HepG2 (cell line): ENCODE data around the gene INHBC. TPM values are rescaled to one million over a fixed set of nuclear protein-coding genes. Genes with fewer than 3 reads are reported as not detected.

ENCODE experiments used
- JUND ChIP-seq: sonication (generic); formaldehyde crosslinking; IDR thresholded peaks from 2 replicates; pipeline ENCODE4 v1.8.0; 2022; ENCODE audit warnings: mild to moderate bottlenecking, missing genetic modification reagents
- MIER2 ChIP-seq: IDR thresholded peaks from 2 replicates; pipeline ENCODE4 v1.6.1; 2016; ENCODE audit warnings: missing biosample characterization, missing genetic modification reagents
- MXD4 ChIP-seq: IDR thresholded peaks from 2 replicates; pipeline ENCODE4 v1.6.1; 2016; ENCODE audit warnings: mild to moderate bottlenecking, missing biosample characterization, missing genetic modification reagents
- NFRKB ChIP-seq: fragments of 450-650 bp; IDR thresholded peaks from 2 replicates; pipeline ENCODE4 v1.6.1; 2017
- NR2F1 ChIP-seq, 2 experiments: fragments of 450-650 bp in 1 of 2; formaldehyde crosslinking in 1 of 2; IDR thresholded peaks; 2 replicates each; pipeline versions ENCODE4 v1.5.0 to v1.6.1; 2016 to 2020; ENCODE audit warnings: mild to moderate bottlenecking in 1 of 2, missing compliant biosample characterization in 1 of 2, missing genetic modification reagents in 1 of 2, moderate library complexity in 1 of 2
- REL ChIP-seq: sonication (generic); formaldehyde crosslinking; conservative IDR thresholded peaks from 2 replicates; pipeline ENCODE4 v1.8.0; 2022; ENCODE audit warnings: mild to moderate bottlenecking, missing genetic modification reagents, moderate library complexity
- SMARCE1 ChIP-seq: fragments of 450-650 bp; IDR thresholded peaks from 2 replicates; pipeline ENCODE4 v1.6.1; 2017; ENCODE audit warnings: borderline replicate concordance
- SMYD3 ChIP-seq: sonication (generic); formaldehyde crosslinking; IDR thresholded peaks from 2 replicates; pipeline ENCODE4 v1.8.1; 2023; ENCODE audit warnings: mild to moderate bottlenecking, missing genetic modification reagents
- SYNCRIP ChIP-seq: fragments of 200-400 bp; formaldehyde crosslinking; IDR thresholded peaks from 2 replicates; pipeline ENCODE4 v1.6.1; 2018; ENCODE audit warnings: mild to moderate bottlenecking, low read depth, low read length; ENCODE audit not compliant: insufficient read depth
- TIGD3 ChIP-seq: sonication (generic); formaldehyde crosslinking; IDR thresholded peaks from 2 replicates; pipeline ENCODE4 v1.5.1; 2020; ENCODE audit warnings: mild to moderate bottlenecking, missing genetic modification reagents, borderline replicate concordance
- WIZ ChIP-seq: sonication (generic); formaldehyde crosslinking; IDR thresholded peaks from 2 replicates; pipeline ENCODE4 v1.5.1; 2020; ENCODE audit warnings: mild to moderate bottlenecking, missing genetic modification reagents
- XRCC5 ChIP-seq: fragments of 200-400 bp; formaldehyde crosslinking; optimal IDR thresholded peaks from 2 replicates; pipeline ENCODE3; 2017; ENCODE audit warnings: mild to moderate bottlenecking, low read length
- ZMAT3 ChIP-seq: sonication (generic); formaldehyde crosslinking; conservative IDR thresholded peaks from 2 replicates; pipeline ENCODE4 v1.7.0; 2021; ENCODE audit warnings: missing genetic modification reagents
- ZNF142 ChIP-seq: sonication (generic); formaldehyde crosslinking; IDR thresholded peaks from 2 replicates; pipeline ENCODE4 v1.4.0; 2020; ENCODE audit warnings: missing genetic modification reagents
- ZNF274 ChIP-seq: sonication (generic); formaldehyde crosslinking; IDR thresholded peaks from 2 replicates; pipeline ENCODE4 v1.5.1; 2020; ENCODE audit warnings: mild to moderate bottlenecking, missing genetic modification reagents
- ZNF44 ChIP-seq: sonication (generic); formaldehyde crosslinking; IDR thresholded peaks from 2 replicates; pipeline ENCODE4 v1.5.1; 2020; ENCODE audit warnings: mild to moderate bottlenecking, missing genetic modification reagents
- ZNF550 ChIP-seq: sonication (generic); formaldehyde crosslinking; IDR thresholded peaks from 2 replicates; pipeline ENCODE4 v1.4.0; 2020; ENCODE audit warnings: mild to moderate bottlenecking, missing genetic modification reagents, borderline replicate concordance
- ZNF644 ChIP-seq: IDR thresholded peaks from 2 replicates; pipeline ENCODE4 v1.6.1; 2016; ENCODE audit warnings: low read depth
- polyA plus RNA-seq, 8 experiments: library from polyadenylated mRNA; depleted of rRNA in 3 of 8; stranded (reverse) in 7 of 8; unstranded in 1 of 8; fragments of >200 nt; fragmentation: Illumina TruSeq in 4 of 8; extraction: Trizol in 4 of 8; gene quantifications; 2 replicates each; pipeline versions ENCODE4 v1.2.1 to v1.2.3, GENCODE V29; 2011 to 2016; ENCODE audit warnings: low read depth in 4 of 8, missing spikeins in 1 of 8, mixed read lengths in 1 of 8; ENCODE audit not compliant: insufficient read depth in 1 of 8
- total RNA-seq, 5 experiments: library from RNA; depleted of rRNA; stranded (reverse); fragments of >200 nt; fragmentation: Illumina TruSeq; extraction: Trizol; gene quantifications; 2 replicates each; pipeline ENCODE4 v1.2.3, GENCODE V29; 2016; ENCODE audit warnings: low read depth in 1 of 5
- TF ChIP-seq, protein P1 (sequence below): sonication (generic); formaldehyde crosslinking; IDR thresholded peaks from 2 replicates; pipeline ENCODE4 v1.4.0; 2020; ENCODE audit warnings: missing genetic modification reagents
- TF ChIP-seq, protein P2 (sequence below): sonication (generic); formaldehyde crosslinking; IDR thresholded peaks from 2 replicates; pipeline ENCODE4 v1.9.0; 2022; ENCODE audit warnings: missing genetic modification reagents, mild to moderate bottlenecking, borderline replicate concordance

Gene INHBC
- total and polyA plus RNA-seq, 2 of the 13 experiments (the other 11 are each of a cell fraction or from before 2014, with no cell fraction given) = 1.8 to 13.8 TPM

- TF ChIP-seq WIZ (CRISPR knock-in tag) = no peak
- no peak for TF ChIP-seq REL
- peak; percentile 23; the same call in 1 of the 2 replicates for TF ChIP-seq SMYD3
- no peak for TF ChIP-seq SMARCE1
- TF ChIP-seq ZNF644 = no peak
- peak; percentile 75 for TF ChIP-seq MXD4 (CRISPR knock-in tag)
- TF ChIP-seq MIER2 (CRISPR knock-in tag) = no peak; the same call in 1 of the 2 replicates
- TF ChIP-seq NFRKB = no peak
- 0 out of 2 replicates have a peak, but pooled peaks have one; percentile 38 for TF ChIP-seq TIGD3 (CRISPR knock-in tag)
- TF ChIP-seq NR2F1 (CRISPR knock-in tag; IDR thresholded peaks at IDR 0.05) = no peak
- TF ChIP-seq SYNCRIP = no peak
- TF ChIP-seq, protein P1, sequence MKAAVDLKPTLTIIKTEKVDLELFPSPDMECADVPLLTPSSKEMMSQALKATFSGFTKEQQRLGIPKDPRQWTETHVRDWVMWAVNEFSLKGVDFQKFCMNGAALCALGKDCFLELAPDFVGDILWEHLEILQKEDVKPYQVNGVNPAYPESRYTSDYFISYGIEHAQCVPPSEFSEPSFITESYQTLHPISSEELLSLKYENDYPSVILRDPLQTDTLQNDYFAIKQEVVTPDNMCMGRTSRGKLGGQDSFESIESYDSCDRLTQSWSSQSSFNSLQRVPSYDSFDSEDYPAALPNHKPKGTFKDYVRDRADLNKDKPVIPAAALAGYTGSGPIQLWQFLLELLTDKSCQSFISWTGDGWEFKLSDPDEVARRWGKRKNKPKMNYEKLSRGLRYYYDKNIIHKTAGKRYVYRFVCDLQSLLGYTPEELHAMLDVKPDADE = no peak
- peak; percentile 82 for TF ChIP-seq ZNF274 (CRISPR knock-in tag)
- TF ChIP-seq, protein P2, sequence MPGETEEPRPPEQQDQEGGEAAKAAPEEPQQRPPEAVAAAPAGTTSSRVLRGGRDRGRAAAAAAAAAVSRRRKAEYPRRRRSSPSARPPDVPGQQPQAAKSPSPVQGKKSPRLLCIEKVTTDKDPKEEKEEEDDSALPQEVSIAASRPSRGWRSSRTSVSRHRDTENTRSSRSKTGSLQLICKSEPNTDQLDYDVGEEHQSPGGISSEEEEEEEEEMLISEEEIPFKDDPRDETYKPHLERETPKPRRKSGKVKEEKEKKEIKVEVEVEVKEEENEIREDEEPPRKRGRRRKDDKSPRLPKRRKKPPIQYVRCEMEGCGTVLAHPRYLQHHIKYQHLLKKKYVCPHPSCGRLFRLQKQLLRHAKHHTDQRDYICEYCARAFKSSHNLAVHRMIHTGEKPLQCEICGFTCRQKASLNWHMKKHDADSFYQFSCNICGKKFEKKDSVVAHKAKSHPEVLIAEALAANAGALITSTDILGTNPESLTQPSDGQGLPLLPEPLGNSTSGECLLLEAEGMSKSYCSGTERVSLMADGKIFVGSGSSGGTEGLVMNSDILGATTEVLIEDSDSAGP (CRISPR knock-in tag) = peak; percentile 82
- 0 out of 2 replicates have a peak, but pooled peaks have one; percentile 75 for TF ChIP-seq ZMAT3 (CRISPR knock-in tag)
- peak; percentile 67 for TF ChIP-seq XRCC5
- no peak for TF ChIP-seq ZNF550 (CRISPR knock-in tag)
- no peak for TF ChIP-seq JUND
- 0 out of 2 replicates have a peak, but pooled peaks have one; percentile 32 for TF ChIP-seq ZNF142 (CRISPR knock-in tag)
- peak; percentile 34; the same call in 1 of the 2 replicates for TF ChIP-seq ZNF44 (CRISPR knock-in tag)
Measured at GRCh38 chr12:57430931-57431566, 3.5 kb upstream of the INHBC start, which contains the start of gene R3HDM2 (continued).
